Muscle layer of colon (tissue), 2 donors: Measurements from ENCODE around the gene SLF2.

ENCODE experiments used
- H3K27ac ChIP-seq: one replicate; pipeline ENCODE4 v1.7.0; 2013; ENCODE audit warnings: low read depth, mild to moderate bottlenecking, low read length, moderate library complexity
- H3K27me3 ChIP-seq, 2 donors: one replicate each; pipeline ENCODE4 v1.7.0; 2013; ENCODE audit warnings: low read length in 2 of 2, mild to moderate bottlenecking in 2 of 2; ENCODE audit not compliant: insufficient read depth in 2 of 2, control insufficient read depth in 1 of 2
- H3K36me3 ChIP-seq: one replicate; pipeline ENCODE4 v1.7.0; 2013; ENCODE audit warnings: mild to moderate bottlenecking, low read length; ENCODE audit not compliant: insufficient read depth
- H3K4me1 ChIP-seq: one replicate; pipeline ENCODE4 v1.7.0; 2013; ENCODE audit warnings: mild to moderate bottlenecking, low read length; ENCODE audit not compliant: insufficient read depth
- H3K4me3 ChIP-seq, 2 donors: one replicate each; pipeline ENCODE4 v1.7.0; 2013; ENCODE audit warnings: low read length in 2 of 2, low read depth in 1 of 2, mild to moderate bottlenecking in 1 of 2, moderate library complexity in 1 of 2
- H3K9ac ChIP-seq: one replicate; pipeline ENCODE4 v1.7.0; 2013; ENCODE audit warnings: low read length
- H3K9me3 ChIP-seq: one replicate; pipeline ENCODE4 v1.7.0; 2013; ENCODE audit warnings: mild to moderate bottlenecking, low read length
- donor health status: abdominal sarcoma.
- donor health status: Adenocarcinoma of cecum.

The SLF2 gene

GRCh38 chr10:100928039-100928438, 15.3 kb downstream of the SLF2 start:
- Histone ChIP-seq H3K9ac (no peak overlapping the region), H3K4me1 (no peaks in the 10 kb centered on the region), H3K36me3 (peaks cover 78% of the 10 kb centered on the region), H3K27me3 (no peaks in the 10 kb centered on the region), H3K27ac (no peak overlapping the region), H3K9me3 (no peaks in the 10 kb centered on the region), H3K4me3 (no peak overlapping the region)

- Histone ChIP-seq H3K36me3 (peaks cover 65% of the 10 kb centered on the region), H3K9ac (no peak overlapping the region), H3K9me3 (no peaks in the 10 kb centered on the region), H3K4me1 (no peaks in the 10 kb centered on the region), H3K27me3 (no peaks in the 10 kb centered on the region), H3K27ac (no peak overlapping the region), H3K4me3 (no peak overlapping the region)
Measured at GRCh38 chr10:100930368-100930767, 17.6 kb downstream of the SLF2 start.

GRCh38 chr10:100934084-100934659, 21.4 kb downstream of the SLF2 start:
- Histone ChIP-seq H3K36me3 (peaks cover 66% of the 10 kb centered on the region), H3K27me3 (no peaks in the 10 kb centered on the region), H3K27ac (no peak overlapping the region), H3K9me3 (no peaks in the 10 kb centered on the region), H3K4me3 (no peak overlapping the region), H3K9ac (no peak overlapping the region), H3K4me1 (no peaks in the 10 kb centered on the region)

DNA sequence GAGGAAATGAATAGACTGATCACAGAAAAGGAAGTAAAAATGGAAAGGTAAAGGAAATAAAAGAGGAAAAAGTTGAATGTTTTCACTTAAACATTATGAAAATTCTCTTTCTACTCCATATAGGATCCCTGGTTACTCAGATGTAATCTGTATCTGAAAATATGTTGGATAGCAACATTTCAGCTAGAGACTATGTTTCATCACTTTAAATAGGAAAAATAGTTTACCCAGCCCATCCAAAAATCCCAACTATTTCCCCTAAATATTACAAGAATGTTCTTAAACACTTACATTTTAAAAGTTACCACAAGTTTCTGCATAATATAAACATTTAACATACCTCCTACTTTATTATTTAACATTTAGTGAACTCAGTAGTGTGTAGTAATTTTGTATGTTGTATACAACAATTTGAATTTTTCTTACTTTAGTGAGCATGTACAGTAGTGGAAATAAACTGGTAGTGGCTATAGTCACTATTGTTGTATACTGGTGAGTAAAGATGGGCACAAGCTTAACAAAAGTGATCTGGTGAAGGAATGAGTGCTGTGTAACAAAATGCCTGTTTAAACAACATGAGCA, 27.1 kb downstream of the SLF2 start:
- H3K9me3 ChIP-seq = no peaks in the 10 kb centered on the region
- no peaks in the 10 kb centered on the region for H3K4me1 ChIP-seq
- H3K27me3 ChIP-seq = no peaks in the 10 kb centered on the region
- H3K36me3 ChIP-seq = peaks cover 56% of the 10 kb centered on the region
- no peak overlapping the region for H3K27ac ChIP-seq
- H3K9ac ChIP-seq = no peak overlapping the region
- no peak overlapping the region for H3K4me3 ChIP-seq

- H3K9ac ChIP-seq = no peak overlapping the region
- no peaks in the 10 kb centered on the region for H3K27me3 ChIP-seq
- peaks cover 67% of the 10 kb centered on the region for H3K36me3 ChIP-seq
- no peaks in the 10 kb centered on the region for H3K9me3 ChIP-seq
- no peaks in the 10 kb centered on the region for H3K4me1 ChIP-seq
- H3K4me3 ChIP-seq = no peak overlapping the region
- no peak overlapping the region for H3K27ac ChIP-seq
Measured at GRCh38 chr10:100942229-100942628, 29.5 kb downstream of the SLF2 start.

DNA sequence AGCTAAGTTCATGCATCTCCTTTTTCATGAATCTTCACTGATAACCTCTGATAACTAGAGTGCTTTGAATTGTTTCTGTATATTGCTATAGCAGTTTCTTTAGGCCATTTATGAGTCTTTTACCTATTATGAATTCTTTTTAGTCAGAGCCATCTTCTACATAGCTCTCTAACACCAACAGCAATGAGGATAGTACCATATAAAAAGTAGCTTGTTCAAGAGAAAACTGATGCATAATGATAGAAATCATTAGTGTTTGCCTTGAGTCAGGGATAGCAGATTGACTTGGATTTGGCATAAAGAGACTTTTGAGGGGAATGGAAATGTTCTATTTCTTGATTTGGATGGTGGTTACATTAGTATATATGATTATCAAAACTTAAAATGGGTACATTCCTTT, 30.7 kb downstream of the SLF2 start:
- Histone ChIP-seq H3K9me3 (no peaks in the 10 kb centered on the region), H3K27me3 (no peaks in the 10 kb centered on the region), H3K4me1 (no peaks in the 10 kb centered on the region), H3K36me3 (peaks cover 67% of the 10 kb centered on the region), H3K9ac (no peak overlapping the region), H3K4me3 (no peak overlapping the region), H3K27ac (no peak overlapping the region)

- H3K9me3 ChIP-seq = no peaks in the 10 kb centered on the region
- no peaks in the 10 kb centered on the region for H3K4me1 ChIP-seq
- H3K27ac ChIP-seq = no peak overlapping the region
- H3K36me3 ChIP-seq = peaks cover 72% of the 10 kb centered on the region
- no peaks in the 10 kb centered on the region for H3K27me3 ChIP-seq
- no peak overlapping the region for H3K9ac ChIP-seq
- no peak overlapping the region for H3K4me3 ChIP-seq
Measured at GRCh38 chr10:100945754-100946153, 33.0 kb downstream of the SLF2 start.

DNA sequence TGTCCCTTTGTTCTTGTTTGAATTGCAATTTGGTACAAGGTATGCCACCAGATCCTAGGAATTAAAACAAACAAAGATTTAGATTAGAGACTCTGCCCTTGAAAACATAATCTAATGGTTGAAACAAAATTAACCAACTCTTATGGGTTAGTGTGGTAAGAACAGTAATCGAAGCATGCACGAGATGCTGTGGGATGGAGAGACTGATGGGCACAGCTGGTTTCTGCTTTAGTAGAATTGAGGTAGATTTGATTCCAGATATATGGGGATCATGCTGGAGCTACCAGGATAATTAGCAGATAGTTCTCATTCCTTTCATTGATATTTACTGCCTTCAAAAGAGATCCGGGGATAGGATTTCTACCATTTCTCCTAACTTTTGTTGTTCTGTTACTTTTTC, 36.2 kb downstream of the SLF2 start:
- no peak overlapping the region for H3K4me3 ChIP-seq
- no peak overlapping the region for H3K9ac ChIP-seq
- H3K27ac ChIP-seq = no peak overlapping the region
- no peaks in the 10 kb centered on the region for H3K4me1 ChIP-seq
- H3K27me3 ChIP-seq = no peaks in the 10 kb centered on the region
- no peaks in the 10 kb centered on the region for H3K9me3 ChIP-seq
- H3K36me3 ChIP-seq = peaks cover 61% of the 10 kb centered on the region

DNA sequence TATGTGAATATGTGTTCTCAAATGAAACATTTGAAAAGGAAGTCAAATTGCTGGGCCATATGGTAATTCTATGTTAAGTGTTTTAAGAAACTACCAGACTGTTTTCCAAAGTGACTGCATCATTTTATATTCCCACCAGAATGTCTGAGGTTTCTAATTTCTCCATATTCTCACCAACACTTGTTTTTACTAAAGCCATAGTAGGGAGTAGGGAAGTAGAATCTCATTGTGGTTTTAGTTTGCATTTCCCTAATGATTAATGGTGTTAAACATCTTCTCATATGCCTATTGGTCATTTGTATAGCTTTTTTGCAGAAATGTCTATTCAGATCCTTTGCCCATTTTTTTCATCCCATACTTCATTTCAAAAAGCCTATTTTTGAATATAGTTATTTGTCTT, 47.5 kb downstream of the SLF2 start:
- no peak overlapping the region for H3K4me3 ChIP-seq
- peaks cover 38% of the 10 kb centered on the region for H3K36me3 ChIP-seq

GRCh38 chr10:100962351-100963080, 49.8 kb downstream of the SLF2 start:
- Histone ChIP-seq H3K36me3 (peaks cover 35% of the 10 kb centered on the region), H3K27ac (no peak overlapping the region), H3K9ac (no peak overlapping the region), H3K9me3 (no peaks in the 10 kb centered on the region), H3K27me3 (no peaks in the 10 kb centered on the region), H3K4me3 (no peak overlapping the region), H3K4me1 (no peaks in the 10 kb centered on the region)

More for the DNA sequence above, 47.5 kb downstream of the SLF2 start:
- no peaks in the 10 kb centered on the region for H3K27me3 ChIP-seq
- H3K9ac ChIP-seq = no peak overlapping the region
- H3K27ac ChIP-seq = no peak overlapping the region
- no peaks in the 10 kb centered on the region for H3K9me3 ChIP-seq
- no peaks in the 10 kb centered on the region for H3K4me1 ChIP-seq

- H3K27ac ChIP-seq = no peak overlapping the region
- H3K9me3 ChIP-seq = no peaks in the 10 kb centered on the region
- H3K9ac ChIP-seq = no peak overlapping the region
- peaks cover 35% of the 10 kb centered on the region for H3K36me3 ChIP-seq
- H3K4me3 ChIP-seq = no peak overlapping the region
- peaks cover 5% of the 10 kb centered on the region for H3K4me1 ChIP-seq
- no peaks in the 10 kb centered on the region for H3K27me3 ChIP-seq
Measured at GRCh38 chr10:100963826-100964225, 51.1 kb downstream of the SLF2 start.

DNA sequence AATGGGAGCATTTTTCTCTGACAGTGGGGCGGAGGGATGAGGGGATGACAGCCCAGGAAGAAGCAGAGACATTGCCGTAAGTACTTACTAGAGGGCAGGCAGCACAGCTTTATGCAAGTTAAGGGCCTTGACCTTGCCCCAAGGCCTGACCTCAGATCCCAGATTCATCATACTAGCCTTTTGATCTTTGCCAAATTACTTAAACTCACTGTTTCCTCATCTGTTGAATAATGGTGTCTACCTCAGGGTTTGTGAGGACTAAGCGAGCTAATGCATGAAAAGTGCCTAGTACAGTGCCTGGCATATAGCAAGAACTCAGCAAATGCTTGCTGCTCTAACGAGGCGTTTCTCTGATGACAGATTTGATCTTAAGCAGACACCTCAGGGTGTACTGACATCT, 53.1 kb downstream of the SLF2 start:
- no peaks in the 10 kb centered on the region for H3K9me3 ChIP-seq
- H3K4me3 ChIP-seq = no peak overlapping the region
- no peak overlapping the region for H3K9ac ChIP-seq
- peaks cover 8% of the 10 kb centered on the region for H3K4me1 ChIP-seq
- peaks cover 24% of the 10 kb centered on the region for H3K36me3 ChIP-seq
- no peak overlapping the region for H3K27ac ChIP-seq
- H3K27me3 ChIP-seq = no peaks in the 10 kb centered on the region
